ENCODE results near the gene NXPH1.

DNA sequence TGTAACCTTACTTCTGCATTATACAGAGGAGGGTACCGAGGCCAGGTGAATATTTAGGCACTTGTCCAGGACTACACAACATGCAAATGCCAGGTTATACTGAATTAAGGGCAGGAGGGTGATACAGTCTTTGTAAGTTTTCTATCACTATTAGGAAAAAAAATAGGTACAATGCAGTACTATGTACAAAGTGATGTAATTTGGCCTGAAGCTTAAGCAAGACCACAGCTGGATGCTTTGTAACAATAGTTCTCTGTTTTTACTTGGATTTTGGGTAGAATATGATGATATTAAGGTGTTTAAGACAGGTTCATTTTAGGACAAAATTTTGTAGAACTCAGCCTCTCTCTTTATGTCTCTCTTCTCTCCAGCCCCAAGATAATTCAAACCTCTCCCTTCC lies 2.8 kb upstream of the NXPH1 start:
- TF ChIP-seq CTCF (IDR thresholded peaks at IDR 0.05; ENCODE audit: low read depth, low read length, poor library complexity, severe bottlenecking) (no peak), EZH2phosphoT487 (IDR thresholded peaks at IDR 0.05; ENCODE audit: borderline replicate concordance, low read length) (no peak)
